HG02759 (cell line): ENCODE measurements around the gene SCMH1.

Source experiments
- ATAC-seq: cut with Tn5 transposase; IDR thresholded peaks from one replicate; pipeline ENCODE4 v1.9.1; 2021; ENCODE audit warnings: mild to moderate bottlenecking, moderate library complexity; ENCODE audit not compliant: unreplicated experiment

SCMH1 gene

GRCh38 chr1:41033272-41033671, 208.8 kb downstream of the SCMH1 start:
- ATAC-seq = no peak

- no peak for ATAC-seq
Measured at GRCh38 chr1:41032147-41032546, 210.0 kb downstream of the SCMH1 start.

GRCh38 chr1:41030872-41031616, 211.1 kb downstream of the SCMH1 start:
- no peak for ATAC-seq

- no peak for ATAC-seq
Measured at GRCh38 chr1:41028034-41028642, 214.0 kb downstream of the SCMH1 start.

GRCh38 chr1:41025979-41026819, 215.9 kb downstream of the SCMH1 start:
- ATAC-seq = no peak

GRCh38 chr1:41024953-41025352, 217.2 kb downstream of the SCMH1 start:
- ATAC-seq = no peak

GRCh38 chr1:41023279-41023990, 218.7 kb downstream of the SCMH1 start:
- no peak for ATAC-seq

GRCh38 chr1:41022424-41022823, 219.7 kb downstream of the SCMH1 start:
- no peak for ATAC-seq

- ATAC-seq = no peak
Measured at GRCh38 chr1:41021526-41022308, 220.4 kb downstream of the SCMH1 start, which contains the start of gene SLFNL1. SLFNL1 (minus strand) TSS chr1:41021725; CDS start chr1:41020660, 1,065 bp downstream.

- ATAC-seq = no peak
Measured at GRCh38 chr1:41020654-41021053, 221.5 kb downstream of the SCMH1 start.

GRCh38 chr1:41020109-41020576, 222.0 kb downstream of the SCMH1 start:
- no peak for ATAC-seq

GRCh38 chr1:41019353-41019745, 222.8 kb downstream of the SCMH1 start:
- no peak for ATAC-seq

- ATAC-seq = no peak
Measured at GRCh38 chr1:41018018-41018410, 224.1 kb downstream of the SCMH1 start.

- ATAC-seq = no peak
Measured at GRCh38 chr1:41017141-41018017, 224.7 kb downstream of the SCMH1 start.

- ATAC-seq = no peak
Measured at GRCh38 chr1:41015897-41016470, 226.1 kb downstream of the SCMH1 start.

- no peak for ATAC-seq
Measured at GRCh38 chr1:41015281-41015896, 226.7 kb downstream of the SCMH1 start.

- ATAC-seq = no peak
Measured at GRCh38 chr1:41014871-41015270, 227.2 kb downstream of the SCMH1 start.

- ATAC-seq = no peak
Measured at GRCh38 chr1:41013796-41014195, 228.3 kb downstream of the SCMH1 start.
